Measurements from ENCODE around the gene PTPRG. TPM values are rescaled to one million over a fixed set of nuclear protein-coding genes. Genes with fewer than 3 reads are reported as not detected.

The PTPRG gene
- total and polyA plus RNA-seq, 2 donors (not counting 3 experiments of a cell fraction or from before 2014, with no cell fraction given), result 8.9 to 39.1 TPM

DNA sequence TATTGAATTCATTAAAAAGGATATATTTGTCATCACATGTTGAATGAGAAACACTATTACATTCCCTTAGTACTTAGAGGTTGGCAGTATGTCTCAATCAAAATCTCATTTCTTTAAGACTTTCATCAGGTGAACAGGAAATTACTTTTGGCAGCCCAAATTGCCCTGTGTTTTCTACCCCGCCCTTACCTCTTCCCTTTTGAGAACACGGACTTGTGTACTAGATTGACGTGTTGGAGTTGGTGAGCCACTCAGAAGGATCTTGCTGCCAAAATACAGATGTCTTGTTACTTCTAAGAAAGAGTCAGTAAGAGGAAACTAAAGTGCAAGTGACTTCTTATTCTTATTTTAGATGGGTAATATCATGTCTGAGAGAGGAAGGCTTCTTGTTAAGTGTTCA lies 425.1 kb downstream of the PTPRG start:
- dilution Hi-C loops (cut with MboI; ENCODE audit: extremely low pct_ligation_motif_present, low sequenced_read_pairs) (no loop called here), intact Hi-C loops (cut with micrococcal nuclease) (no loop called here)
- FAIRE-seq (no peak), DNase-seq (ENCODE audit: low read depth, low spot score) (no peak)
- Histone ChIP-seq H2AFZ (ENCODE audit: low read depth, low read length) (no peak overlapping the region), H3K9ac (replicated peaks; ENCODE audit: extremely low read depth, insufficient read depth, low read length) (no peak overlapping the region), H3K27me3 (ENCODE audit: control insufficient read depth in 2 of 2, insufficient read depth in 2 of 2, low read length in 2 of 2) (no peaks in the 10 kb centered on the region), H3K4me3 (replicated peaks in 1 of 3; ENCODE audit: insufficient read depth in 1 of 3, low read depth in 1 of 3, low read length in 3 of 3) (no peak overlapping the region), H3K9me1 (replicated peaks; ENCODE audit: control insufficient read depth, extremely low read depth, insufficient read depth, low read length) (no peaks in the 10 kb centered on the region), H3K9me3 (replicated peaks; ENCODE audit: control insufficient read depth, insufficient read depth, low read length) (no peaks in the 10 kb centered on the region), H4K20me1 (replicated peaks; ENCODE audit: control insufficient read depth, extremely low read depth, insufficient read depth, low read length) (no peaks in the 10 kb centered on the region), H3K4me2 (ENCODE audit: insufficient read depth, low read length) (no peak overlapping the region), H3K4me1 (ENCODE audit: control insufficient read depth, extremely low read depth, insufficient read depth, low read length) (peaks cover 12% of the 10 kb centered on the region), H3K27ac (ENCODE audit: insufficient read depth, low read depth, low read length) (no peak overlapping the region), H3K79me2 (ENCODE audit: control insufficient read depth, insufficient read depth, low read length) (no peaks in the 10 kb centered on the region), H3K36me3 (ENCODE audit: control insufficient read depth in 2 of 2, extremely low read depth in 1 of 2, insufficient read depth in 2 of 2, low read length in 2 of 2) (no peaks in the 10 kb centered on the region)
- CTCF ChIA-PET, result no interaction called here
- no peak for TF ChIP-seq POLR2A (IDR thresholded peaks at IDR 0.05; ENCODE audit: low read depth, low read length)
- no peak for TF ChIP-seq MYC (IDR thresholded peaks at IDR 0.05; ENCODE audit: low read depth, low read length)
- no peak for TF ChIP-seq MAX (IDR thresholded peaks at IDR 0.05; ENCODE audit: insufficient read depth, insufficient read length)
- TF ChIP-seq, protein P1, sequence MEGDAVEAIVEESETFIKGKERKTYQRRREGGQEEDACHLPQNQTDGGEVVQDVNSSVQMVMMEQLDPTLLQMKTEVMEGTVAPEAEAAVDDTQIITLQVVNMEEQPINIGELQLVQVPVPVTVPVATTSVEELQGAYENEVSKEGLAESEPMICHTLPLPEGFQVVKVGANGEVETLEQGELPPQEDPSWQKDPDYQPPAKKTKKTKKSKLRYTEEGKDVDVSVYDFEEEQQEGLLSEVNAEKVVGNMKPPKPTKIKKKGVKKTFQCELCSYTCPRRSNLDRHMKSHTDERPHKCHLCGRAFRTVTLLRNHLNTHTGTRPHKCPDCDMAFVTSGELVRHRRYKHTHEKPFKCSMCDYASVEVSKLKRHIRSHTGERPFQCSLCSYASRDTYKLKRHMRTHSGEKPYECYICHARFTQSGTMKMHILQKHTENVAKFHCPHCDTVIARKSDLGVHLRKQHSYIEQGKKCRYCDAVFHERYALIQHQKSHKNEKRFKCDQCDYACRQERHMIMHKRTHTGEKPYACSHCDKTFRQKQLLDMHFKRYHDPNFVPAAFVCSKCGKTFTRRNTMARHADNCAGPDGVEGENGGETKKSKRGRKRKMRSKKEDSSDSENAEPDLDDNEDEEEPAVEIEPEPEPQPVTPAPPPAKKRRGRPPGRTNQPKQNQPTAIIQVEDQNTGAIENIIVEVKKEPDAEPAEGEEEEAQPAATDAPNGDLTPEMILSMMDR (IDR thresholded peaks at IDR 0.05; ENCODE audit: extremely low read depth in 1 of 2, insufficient read depth in 1 of 2, low read depth in 1 of 2, low read length in 2 of 2), result no peak
- TF ChIP-seq FOS (IDR thresholded peaks at IDR 0.05; ENCODE audit: borderline replicate concordance, insufficient read depth, low read length), result no peak
- TF ChIP-seq EZH2 (IDR thresholded peaks at IDR 0.05; ENCODE audit: borderline replicate concordance, low read depth, low read length, severe bottlenecking), result no peak
- TF ChIP-seq GATA2 (IDR thresholded peaks at IDR 0.05; ENCODE audit: insufficient read depth, insufficient read length, low read depth, low read length), result no peak
- no peak for TF ChIP-seq POLR2AphosphoS5 (IDR thresholded peaks at IDR 0.05; ENCODE audit: insufficient read depth, low read depth, low read length)
- TF ChIP-seq JUN (IDR thresholded peaks at IDR 0.05; ENCODE audit: borderline replicate concordance, insufficient read depth, insufficient read length, low read depth), result no peak
- POLR2A ChIA-PET, result no interaction called here
- no TSS peak for BruUV-seq (replicated peaks)
